Stomach smooth muscle (tissue), 2 donors: ENCODE measurements around the gene AMFR.

Experiments used
- H3K27ac ChIP-seq: one replicate; pipeline ENCODE4 v1.7.0; 2013; ENCODE audit warnings: mild to moderate bottlenecking, low read length, inconsistent platforms
- H3K27me3 ChIP-seq, 2 donors: one replicate each; pipeline ENCODE4 v1.7.0; 2013; ENCODE audit warnings: low read length in 2 of 2; ENCODE audit not compliant: insufficient read depth in 2 of 2, control insufficient read depth in 1 of 2
- H3K36me3 ChIP-seq, 2 donors: one replicate each; pipeline ENCODE4 v1.7.0; 2013; ENCODE audit warnings: low read length in 2 of 2; ENCODE audit not compliant: control insufficient read depth in 2 of 2, insufficient read depth in 2 of 2
- H3K4me1 ChIP-seq: one replicate; pipeline ENCODE4 v1.7.0; 2013; ENCODE audit warnings: low read length; ENCODE audit not compliant: control insufficient read depth, insufficient read depth
- H3K4me3 ChIP-seq, 2 donors: one replicate each; pipeline ENCODE4 v1.7.0; 2013; ENCODE audit warnings: low read length in 2 of 2
- H3K9ac ChIP-seq, 2 donors: one replicate each; pipeline ENCODE4 v1.7.0; 2013; ENCODE audit warnings: low read length in 2 of 2, mild to moderate bottlenecking in 1 of 2
- H3K9me3 ChIP-seq, 2 donors: one replicate each; pipeline ENCODE4 v1.7.0; 2013; ENCODE audit warnings: low read length in 2 of 2; ENCODE audit not compliant: control insufficient read depth in 2 of 2
- donor health status: healthy.
- donor health status: Pancreatic carcinoma.

Gene AMFR

DNA sequence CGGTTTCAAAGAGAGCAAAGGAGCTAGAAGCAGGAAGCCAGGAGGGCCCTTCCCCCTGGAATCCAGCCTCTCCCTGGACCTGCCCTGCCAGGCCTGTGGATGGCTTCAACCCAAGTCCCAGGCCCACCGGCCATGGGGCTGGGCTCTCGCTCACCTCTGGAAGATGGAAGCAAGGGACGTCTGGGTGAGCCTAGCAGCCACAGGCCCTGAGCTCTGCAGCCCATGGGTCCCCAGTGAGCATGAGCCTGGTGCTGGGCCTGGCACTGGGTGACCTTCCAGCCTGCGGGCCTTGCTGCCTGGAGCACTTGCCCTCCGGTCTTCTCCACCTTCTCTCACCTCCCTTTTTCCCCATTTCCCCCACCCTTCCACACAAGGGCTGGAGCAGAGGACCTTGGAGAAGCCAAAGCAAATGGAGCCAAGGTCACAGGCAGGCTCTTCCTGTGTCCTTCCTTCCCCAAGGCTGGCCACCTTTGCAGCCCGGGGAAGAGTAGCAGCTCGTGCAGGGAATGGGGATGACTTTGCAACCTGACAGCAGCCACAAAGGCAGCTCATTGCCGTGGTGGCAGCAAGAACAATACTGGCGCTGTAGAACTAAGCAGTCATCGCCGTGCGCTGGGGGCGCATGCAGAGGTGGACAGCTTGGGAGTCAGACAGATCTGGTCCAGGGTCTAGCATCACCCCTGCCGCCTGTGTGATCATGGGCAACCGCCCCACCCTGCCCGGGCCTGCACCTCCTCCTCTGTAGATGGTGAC, 86.6 kb downstream of the AMFR start:
- no peaks in the 10 kb centered on the region for H3K4me1 ChIP-seq
- H3K27ac ChIP-seq = no peak overlapping the region
- no peak overlapping the region for H3K4me3 ChIP-seq
- H3K36me3 ChIP-seq = peaks cover 20 to 43% of the 10 kb centered on the region in 2 donors
- H3K9ac ChIP-seq = no peak overlapping the region
- H3K27me3 ChIP-seq = no peaks in the 10 kb centered on the region
- H3K9me3 ChIP-seq = no peaks in the 10 kb centered on the region

DNA sequence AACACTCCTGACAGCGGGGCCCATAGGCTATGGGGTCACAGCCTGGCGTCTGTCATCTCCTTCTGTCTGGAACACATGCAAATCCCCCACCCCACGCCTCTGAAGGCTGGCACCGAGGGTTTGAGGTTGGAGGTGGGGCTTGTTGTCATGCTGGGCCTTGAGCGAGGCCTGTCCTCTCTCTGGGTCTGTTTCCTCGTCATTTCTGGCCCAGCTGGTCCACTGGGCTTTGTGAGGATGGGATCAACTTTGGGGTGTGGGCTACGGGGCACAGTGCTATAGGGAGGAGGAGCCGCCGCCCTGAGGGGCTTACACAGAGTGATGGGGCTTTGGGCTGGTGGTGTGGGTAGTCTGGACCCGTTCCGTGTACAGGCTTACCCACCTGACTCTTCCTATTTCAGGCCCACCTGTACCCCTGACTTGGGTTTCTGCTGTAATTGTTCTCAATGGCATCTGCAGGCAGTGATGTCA, 87.5 kb downstream of the AMFR start:
- Histone ChIP-seq H3K9me3 (no peaks in the 10 kb centered on the region), H3K4me1 (peaks cover under 1% of the 10 kb centered on the region), H3K36me3 (peaks cover 20 to 44% of the 10 kb centered on the region in 2 donors), H3K9ac (no peak overlapping the region), H3K27ac (no peak overlapping the region), H3K4me3 (no peak overlapping the region), H3K27me3 (no peaks in the 10 kb centered on the region)

GRCh38 chr16:56337131-56337857, 88.1 kb downstream of the AMFR start:
- Histone ChIP-seq H3K36me3 (peaks cover 20 to 41% of the 10 kb centered on the region in 2 donors), H3K27ac (no peak overlapping the region), H3K9ac (no peak overlapping the region), H3K9me3 (no peaks in the 10 kb centered on the region), H3K4me1 (peaks cover 4% of the 10 kb centered on the region), H3K27me3 (no peaks in the 10 kb centered on the region), H3K4me3 (no peak overlapping the region)

GRCh38 chr16:56336711-56337110, 88.6 kb downstream of the AMFR start:
- Histone ChIP-seq H3K27me3 (no peaks in the 10 kb centered on the region), H3K4me1 (peaks cover 4% of the 10 kb centered on the region), H3K36me3 (peaks cover 20 to 42% of the 10 kb centered on the region in 2 donors), H3K27ac (no peak overlapping the region), H3K9me3 (no peaks in the 10 kb centered on the region), H3K4me3 (no peak overlapping the region), H3K9ac (no peak overlapping the region)

DNA sequence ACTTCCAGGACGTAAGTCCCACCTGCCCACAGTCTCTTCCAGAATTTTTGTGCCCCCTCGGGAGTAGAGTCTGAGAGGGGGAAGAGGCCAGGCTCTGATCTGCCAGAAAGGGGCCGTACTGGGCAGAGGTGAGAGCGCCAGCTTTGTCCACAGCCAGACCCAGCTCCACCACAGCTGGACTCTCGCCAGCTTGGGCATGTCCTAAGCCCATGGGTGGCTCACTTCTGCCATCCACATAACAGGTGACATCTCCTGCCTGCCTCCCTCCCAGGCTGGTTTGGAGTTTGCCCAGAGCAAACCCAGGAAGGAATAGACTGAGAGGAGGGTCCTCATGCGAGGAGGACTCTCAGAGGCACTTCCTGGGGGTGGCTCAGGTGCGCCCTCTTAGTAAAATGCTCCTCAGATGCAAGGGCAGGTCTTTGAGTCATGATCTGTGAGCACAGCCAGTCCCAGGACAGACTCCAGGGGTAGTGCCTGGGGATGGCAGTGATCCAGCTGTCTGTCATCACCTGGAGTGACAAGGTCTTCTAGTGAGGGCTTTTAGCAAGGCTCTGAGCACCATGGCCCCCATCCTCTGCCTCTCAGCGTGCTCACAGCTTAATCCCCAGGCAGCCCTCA, 89.2 kb downstream of the AMFR start:
- Histone ChIP-seq H3K9ac (no peak overlapping the region), H3K36me3 (peaks cover 20 to 40% of the 10 kb centered on the region in 2 donors), H3K27ac (no peak overlapping the region), H3K27me3 (no peaks in the 10 kb centered on the region), H3K4me3 (no peak overlapping the region), H3K4me1 (peaks cover 4% of the 10 kb centered on the region), H3K9me3 (no peaks in the 10 kb centered on the region)

DNA sequence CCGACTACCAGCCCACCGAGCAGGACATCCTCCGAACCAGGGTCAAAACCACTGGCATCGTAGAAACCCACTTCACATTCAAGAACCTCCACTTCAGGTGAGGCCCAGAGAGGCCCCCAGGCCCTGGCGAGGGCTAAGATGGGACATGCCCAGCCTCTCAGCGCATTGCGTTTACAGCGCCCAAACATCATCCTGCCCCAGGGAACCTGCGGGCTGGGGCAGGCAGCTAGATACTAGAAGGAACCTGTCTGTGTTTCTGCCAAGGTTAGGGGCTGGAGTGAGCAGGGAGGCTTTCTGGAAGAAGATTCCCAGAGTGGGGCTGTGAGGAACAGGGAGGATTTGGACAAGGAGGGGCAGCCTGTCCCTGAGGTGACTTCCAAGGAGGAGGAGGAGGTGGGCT, 90.6 kb downstream of the AMFR start:
- no peaks in the 10 kb centered on the region for H3K9me3 ChIP-seq
- H3K27ac ChIP-seq = no peak overlapping the region
- peaks cover 6% of the 10 kb centered on the region for H3K4me1 ChIP-seq
- no peaks in the 10 kb centered on the region for H3K27me3 ChIP-seq
- no peak overlapping the region for H3K9ac ChIP-seq
- H3K4me3 ChIP-seq = no peak overlapping the region
- H3K36me3 ChIP-seq = peaks cover 16 to 41% of the 10 kb centered on the region in 2 donors

- Histone ChIP-seq H3K27ac (no peak overlapping the region), H3K9ac (no peak overlapping the region), H3K27me3 (no peaks in the 10 kb centered on the region), H3K4me1 (peaks cover 8% of the 10 kb centered on the region), H3K9me3 (no peaks in the 10 kb centered on the region), H3K36me3 (peaks cover 16 to 34% of the 10 kb centered on the region in 2 donors), H3K4me3 (no peak overlapping the region)
Observed at GRCh38 chr16:56332464-56333079, 92.8 kb downstream of the AMFR start.

GRCh38 chr16:56331915-56332314, 93.4 kb downstream of the AMFR start:
- H3K27me3 ChIP-seq = no peaks in the 10 kb centered on the region
- peaks cover 8% of the 10 kb centered on the region for H3K4me1 ChIP-seq
- peaks cover 16 to 32% of the 10 kb centered on the region in 2 donors for H3K36me3 ChIP-seq

GRCh38 chr16:56331399-56331798, 93.9 kb downstream of the AMFR start:
- Histone ChIP-seq H3K4me1 (peaks cover 8% of the 10 kb centered on the region), H3K9me3 (no peaks in the 10 kb centered on the region), H3K36me3 (peaks cover 14 to 31% of the 10 kb centered on the region in 2 donors), H3K27me3 (no peaks in the 10 kb centered on the region), H3K4me3 (no peak overlapping the region), H3K9ac (no peak overlapping the region), H3K27ac (no peak overlapping the region)

More at GRCh38 chr16:56331915-56332314, 93.4 kb downstream of the AMFR start:
- Histone ChIP-seq H3K27ac (no peak overlapping the region), H3K9ac (no peak overlapping the region), H3K9me3 (no peaks in the 10 kb centered on the region), H3K4me3 (no peak overlapping the region)

- H3K36me3 ChIP-seq = peaks cover 10 to 24% of the 10 kb centered on the region in 2 donors
- peaks cover 10% of the 10 kb centered on the region for H3K4me1 ChIP-seq
- no peak overlapping the region for H3K9ac ChIP-seq
Observed at GRCh38 chr16:56330476-56330875, 94.9 kb downstream of the AMFR start.

More at GRCh38 chr16:56330476-56330875, 94.9 kb downstream of the AMFR start:
- Histone ChIP-seq H3K27ac (no peak overlapping the region), H3K4me3 (no peak overlapping the region), H3K9me3 (no peaks in the 10 kb centered on the region), H3K27me3 (no peaks in the 10 kb centered on the region)
